HG03280 (cell line): ENCODE data around the gene MICAL2.

Experiments used
- ATAC-seq: cut with Tn5 transposase; IDR thresholded peaks from one replicate; pipeline ENCODE4 v1.9.1; 2021; ENCODE audit warnings: mild to moderate bottlenecking, moderate library complexity; ENCODE audit not compliant: unreplicated experiment

MICAL2 gene

DNA sequence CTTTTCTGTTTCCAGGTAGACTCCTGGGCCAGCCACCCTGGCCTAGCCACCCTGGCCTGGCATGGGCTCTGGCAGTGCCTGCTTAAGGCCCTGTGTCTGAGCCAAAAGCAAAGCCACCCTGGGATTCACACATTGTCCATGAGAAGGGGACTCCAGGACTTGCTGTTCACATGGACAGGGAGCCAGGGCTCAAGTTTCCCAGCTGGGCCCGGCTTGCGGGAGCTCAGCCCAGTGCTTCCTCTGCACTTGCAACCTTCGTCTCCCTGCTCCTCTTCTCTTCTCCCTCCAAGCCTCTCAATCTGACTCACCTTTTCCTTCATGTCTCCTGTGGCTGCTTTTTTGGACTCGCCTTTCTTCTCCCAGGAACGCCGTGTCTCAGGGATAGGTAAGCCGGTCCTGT lies 130.3 kb downstream of the MICAL2 start:
- ATAC-seq, result no peak

DNA sequence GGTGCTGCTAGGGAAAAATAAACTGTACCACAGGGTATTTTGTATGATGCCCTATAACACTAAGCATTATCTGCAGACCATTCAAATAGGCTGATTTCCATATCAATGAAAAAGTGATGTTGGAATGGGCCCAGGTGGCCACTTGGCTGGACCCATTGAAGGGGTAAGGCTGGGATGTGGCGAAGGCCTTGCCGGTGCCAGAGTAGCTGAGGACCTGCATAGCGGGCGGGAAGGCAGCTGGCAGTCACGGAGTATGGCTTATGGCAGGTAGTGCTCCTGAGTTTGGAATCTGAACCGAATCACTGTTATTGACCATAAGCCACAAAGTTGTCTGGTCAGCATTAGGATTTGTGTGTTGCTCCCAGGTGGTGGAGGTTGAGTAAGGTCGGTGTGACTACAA lies 131.0 kb downstream of the MICAL2 start:
- no peak for ATAC-seq

DNA sequence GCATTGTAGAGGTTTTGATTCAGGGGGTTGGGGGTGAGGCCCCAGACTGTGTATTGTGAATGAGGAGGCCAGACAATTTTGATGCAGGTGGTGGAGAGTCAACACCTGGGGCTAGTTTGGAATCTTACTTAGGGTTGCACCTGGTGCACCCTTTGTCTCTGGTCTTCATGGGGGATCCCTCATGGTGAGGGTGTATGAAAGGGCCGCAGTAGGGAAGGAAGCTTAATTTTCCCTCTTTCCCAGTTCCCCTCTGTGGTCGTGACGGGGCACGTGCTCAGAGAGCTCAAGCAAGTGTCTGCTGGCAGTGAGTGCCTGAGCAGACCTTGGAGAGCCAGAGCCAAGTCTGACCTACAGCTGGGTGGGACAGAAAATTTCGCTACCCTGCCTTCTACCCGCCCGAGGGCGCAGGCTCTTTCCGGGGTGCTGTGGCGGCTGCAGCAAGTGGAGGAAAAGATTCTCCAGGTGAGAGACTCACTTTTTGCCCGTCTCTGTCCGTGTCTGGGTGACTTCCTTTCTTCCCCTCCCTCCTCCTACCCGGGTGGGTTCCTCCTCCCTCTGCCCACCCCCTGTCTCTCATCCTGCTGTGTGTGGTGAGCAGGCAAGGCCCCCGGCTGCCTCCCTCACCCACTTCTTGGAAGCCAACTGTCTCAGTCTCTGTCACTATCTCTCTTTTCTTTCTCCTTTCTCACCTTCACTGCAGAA lies 131.7 kb downstream of the MICAL2 start:
- no peak for ATAC-seq

DNA sequence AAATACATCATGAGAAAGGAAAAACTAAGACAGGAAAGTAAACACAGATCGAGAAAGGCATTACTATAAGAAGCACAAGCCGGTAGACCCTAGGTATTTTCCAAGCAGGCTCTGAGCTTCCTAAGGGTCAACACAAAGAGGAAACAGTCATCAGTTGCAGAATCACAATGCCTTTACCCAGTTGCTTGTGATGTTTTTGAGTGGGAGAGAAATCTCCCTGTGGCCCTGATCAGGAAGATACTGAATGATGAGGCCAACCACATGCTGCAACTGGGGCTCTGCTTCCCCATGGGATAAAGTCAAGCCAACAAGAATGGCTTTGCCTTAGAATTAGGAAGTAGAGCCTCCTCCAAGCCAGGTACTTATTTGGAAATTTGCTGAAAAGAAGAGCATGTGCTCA lies 132.6 kb downstream of the MICAL2 start:
- no peak for ATAC-seq

DNA sequence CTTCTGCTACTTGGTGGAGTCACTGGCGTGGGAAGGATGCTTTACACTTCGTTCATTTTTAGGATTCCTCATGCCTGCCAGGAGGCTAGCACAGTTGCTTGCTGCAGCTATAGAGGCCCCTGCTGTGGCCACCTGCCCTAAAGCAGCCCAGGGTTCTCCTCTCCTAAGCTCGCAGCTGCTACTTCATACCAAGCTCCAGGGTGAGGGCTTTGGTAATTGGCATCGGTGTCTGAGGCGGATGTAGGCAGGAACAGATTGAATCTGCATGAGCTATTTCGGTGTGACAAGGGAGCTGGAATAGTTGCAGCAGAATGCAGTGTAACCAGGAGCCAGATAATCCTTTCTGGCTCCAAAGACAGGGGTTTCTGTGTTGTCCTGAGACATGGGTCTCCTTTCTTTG lies 133.1 kb downstream of the MICAL2 start:
- no peak for ATAC-seq

DNA sequence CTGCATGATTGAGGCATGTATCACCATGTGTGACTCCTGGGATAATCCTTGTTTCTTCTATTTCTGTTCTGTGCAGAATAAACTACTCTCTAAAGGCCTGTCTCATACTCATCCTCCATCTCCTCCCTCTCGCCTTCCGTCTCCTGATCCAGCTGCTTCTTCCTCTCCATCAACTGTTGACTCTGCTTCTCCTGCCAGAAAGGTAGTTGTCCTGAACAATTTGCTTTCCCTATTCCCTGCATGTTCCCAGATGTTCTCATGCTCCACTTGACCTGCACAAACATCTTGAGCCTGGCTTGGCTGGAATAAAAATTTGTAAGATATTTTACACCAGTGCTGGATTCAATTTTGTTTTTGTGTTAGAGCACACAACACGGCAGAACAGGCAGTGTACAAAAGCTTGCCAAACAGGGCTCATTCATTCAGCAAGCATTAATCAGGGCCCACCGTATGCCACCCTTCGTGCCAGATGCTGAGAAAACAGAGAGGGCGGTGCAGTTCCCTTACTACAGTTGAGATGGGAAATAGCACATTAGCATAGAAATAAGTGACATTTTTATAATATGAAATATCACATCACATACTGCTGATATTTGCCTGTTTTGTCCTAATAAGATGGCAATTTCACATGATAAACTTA lies 133.6 kb downstream of the MICAL2 start:
- no peak for ATAC-seq

DNA sequence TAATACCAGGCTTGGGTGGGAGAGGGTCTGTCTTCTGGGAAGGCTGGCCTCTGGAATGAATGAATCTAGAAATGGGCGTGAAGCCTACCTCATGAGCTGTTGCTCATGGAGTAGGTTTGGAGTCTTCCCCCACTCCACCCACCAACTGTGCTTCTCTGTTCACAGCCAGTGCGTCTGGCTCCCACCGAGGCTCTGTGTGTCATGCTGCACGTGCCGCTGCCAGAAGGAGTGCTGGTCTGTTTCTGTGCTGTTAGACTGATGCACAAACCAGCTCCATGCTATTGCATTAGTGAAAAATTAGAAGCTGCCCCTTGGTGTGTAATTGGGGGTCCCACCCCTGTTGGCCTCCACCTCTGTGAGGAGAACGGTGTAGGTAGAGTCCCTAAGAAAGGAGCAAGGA lies 134.7 kb downstream of the MICAL2 start:
- ATAC-seq, result no peak

DNA sequence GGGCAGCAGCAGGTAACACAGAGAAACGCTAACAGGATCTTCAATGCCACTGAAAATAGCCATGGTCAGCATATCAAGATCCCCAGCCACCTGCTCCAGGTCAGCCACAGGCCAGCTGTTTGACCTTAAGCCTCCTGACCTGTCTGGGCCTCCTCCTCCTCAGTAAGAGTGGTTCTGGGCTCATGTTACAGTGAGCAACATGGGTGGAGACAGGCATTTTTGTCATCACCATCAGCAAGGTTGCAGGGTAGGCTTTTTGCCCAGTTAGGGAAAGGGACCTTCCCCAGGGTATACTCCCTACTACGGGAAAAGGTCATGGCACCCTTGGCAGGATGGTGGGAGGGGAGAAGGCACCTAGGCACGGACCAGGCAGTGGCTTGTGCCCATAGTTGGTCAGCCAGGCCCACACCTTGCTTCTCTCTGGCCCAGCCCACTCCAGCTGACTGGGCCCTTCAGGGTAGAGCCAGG lies 135.2 kb downstream of the MICAL2 start:
- ATAC-seq, result no peak

DNA sequence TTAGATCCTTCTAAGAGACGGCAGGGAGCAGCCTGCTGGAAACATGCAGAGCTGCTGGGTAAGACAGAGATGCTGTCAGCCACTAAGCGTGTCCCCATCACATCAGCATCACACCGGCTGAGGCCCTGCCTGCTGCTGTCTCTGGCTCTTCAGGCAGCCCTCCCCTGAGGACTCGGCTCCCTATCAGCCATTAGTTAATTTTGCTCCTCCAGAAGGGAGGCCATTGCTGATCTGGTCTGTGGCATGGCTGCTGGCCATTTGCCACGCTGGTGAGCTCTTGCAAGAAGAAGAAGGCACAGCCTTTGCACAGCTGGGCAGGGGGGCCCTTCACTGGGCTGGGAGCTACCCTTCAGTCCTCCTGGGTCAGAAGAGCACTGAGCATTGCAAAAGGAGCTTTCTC lies 135.8 kb downstream of the MICAL2 start:
- ATAC-seq, result no peak

DNA sequence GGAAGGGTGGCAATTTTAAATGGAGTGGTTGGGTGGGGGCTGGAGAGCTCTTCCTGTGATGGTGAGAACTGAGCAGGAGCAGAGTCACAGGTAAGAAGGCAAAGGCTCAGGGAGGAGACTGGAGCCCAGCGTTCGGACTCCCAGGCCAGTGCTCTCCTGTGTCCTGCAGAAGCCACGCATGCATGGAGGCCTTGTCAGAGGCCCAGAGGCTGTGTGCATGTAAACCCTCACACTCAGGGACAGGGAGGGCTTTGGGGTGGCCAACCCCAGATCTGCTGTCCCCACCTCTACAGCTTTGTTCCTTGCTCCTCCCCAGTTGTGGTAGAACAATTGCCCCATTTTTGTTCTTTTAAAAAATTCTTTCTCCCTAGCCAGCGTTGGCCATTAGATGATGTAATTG lies 136.6 kb downstream of the MICAL2 start:
- no peak for ATAC-seq

DNA sequence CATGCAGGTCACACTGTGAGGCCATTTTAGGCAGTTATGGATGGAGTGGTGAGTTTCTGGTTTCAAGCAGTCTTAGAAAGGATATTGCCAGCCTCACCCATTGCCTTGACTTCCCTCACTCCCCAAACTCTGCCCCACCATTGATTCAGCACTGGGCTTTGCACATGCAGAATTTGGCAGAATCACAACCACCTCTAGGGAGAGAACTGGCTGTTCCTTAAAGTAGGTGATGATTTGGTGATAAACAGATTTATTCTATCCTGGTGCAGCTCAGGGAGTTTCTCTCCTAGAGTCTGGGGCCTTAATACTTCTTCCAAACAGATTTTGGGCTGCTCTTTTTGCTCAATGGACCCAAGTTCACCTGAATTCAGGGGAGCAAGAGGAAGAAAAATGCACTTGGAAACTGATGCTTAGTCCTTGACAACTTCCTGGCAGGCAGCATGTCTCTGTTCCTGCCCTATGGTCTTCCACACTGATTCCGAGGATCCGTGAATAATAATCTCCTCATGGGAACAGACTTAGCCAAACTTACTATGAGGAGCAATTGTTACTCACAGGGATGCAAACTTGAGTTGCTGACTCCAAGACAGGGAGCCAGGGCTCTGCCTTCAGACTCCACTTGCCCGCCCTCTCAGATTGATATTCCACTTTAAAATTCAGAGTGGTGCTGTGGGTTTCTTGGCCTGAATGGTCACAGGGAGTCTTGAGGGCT lies 137.3 kb downstream of the MICAL2 start:
- no peak for ATAC-seq

DNA sequence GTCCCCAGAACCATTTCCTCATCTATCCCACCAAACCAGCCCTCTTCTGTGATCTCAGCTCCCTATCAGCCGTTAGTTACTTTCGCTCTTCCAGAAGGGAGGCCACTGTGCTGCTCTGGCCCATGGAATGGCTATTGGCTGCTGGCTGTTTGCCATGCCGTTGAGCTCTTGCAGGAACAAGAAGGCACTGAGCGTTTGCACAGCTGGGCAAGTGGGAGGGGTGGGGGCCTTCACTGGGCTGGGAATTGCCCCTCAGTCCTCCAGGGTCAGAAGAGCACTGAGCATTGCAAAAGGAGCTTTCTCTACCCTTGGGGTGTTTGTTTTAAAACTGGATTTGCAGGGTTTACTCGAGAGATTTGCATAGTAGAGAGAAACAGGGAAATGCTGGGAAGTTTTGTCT lies 137.9 kb downstream of the MICAL2 start:
- no peak for ATAC-seq

DNA sequence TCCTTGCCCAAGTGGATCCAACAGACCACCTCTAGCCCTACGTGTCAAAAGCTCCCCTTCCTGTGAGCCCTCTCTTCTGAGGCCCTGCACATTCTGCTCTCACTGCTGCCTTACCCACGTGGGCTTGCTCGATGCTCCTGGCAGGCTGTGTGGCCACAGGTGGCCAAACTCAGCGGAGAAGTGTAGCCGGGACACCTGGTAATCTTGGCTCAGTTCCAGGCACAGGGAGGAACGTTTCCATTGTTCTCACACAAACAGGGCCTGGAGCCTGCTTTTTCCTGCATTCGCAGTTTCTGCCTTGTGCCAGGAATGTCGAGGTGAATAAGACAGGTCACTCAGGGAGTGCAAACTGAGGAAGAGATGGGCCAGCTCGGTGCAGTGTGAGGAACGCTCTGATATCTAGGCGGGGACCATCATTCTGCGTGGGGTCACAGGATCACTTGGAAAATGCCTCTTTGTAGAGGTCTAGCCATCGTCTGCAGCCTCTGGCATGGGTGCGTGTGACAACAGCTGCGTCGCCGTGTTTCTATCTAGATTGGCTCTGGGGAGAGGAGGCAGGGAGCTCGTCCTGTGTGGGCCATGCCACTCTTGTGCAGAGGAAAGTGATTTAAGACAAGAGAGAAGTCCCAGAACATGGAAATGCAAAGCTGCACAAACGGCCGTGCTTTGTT lies 139.3 kb downstream of the MICAL2 start:
- no peak for ATAC-seq

DNA sequence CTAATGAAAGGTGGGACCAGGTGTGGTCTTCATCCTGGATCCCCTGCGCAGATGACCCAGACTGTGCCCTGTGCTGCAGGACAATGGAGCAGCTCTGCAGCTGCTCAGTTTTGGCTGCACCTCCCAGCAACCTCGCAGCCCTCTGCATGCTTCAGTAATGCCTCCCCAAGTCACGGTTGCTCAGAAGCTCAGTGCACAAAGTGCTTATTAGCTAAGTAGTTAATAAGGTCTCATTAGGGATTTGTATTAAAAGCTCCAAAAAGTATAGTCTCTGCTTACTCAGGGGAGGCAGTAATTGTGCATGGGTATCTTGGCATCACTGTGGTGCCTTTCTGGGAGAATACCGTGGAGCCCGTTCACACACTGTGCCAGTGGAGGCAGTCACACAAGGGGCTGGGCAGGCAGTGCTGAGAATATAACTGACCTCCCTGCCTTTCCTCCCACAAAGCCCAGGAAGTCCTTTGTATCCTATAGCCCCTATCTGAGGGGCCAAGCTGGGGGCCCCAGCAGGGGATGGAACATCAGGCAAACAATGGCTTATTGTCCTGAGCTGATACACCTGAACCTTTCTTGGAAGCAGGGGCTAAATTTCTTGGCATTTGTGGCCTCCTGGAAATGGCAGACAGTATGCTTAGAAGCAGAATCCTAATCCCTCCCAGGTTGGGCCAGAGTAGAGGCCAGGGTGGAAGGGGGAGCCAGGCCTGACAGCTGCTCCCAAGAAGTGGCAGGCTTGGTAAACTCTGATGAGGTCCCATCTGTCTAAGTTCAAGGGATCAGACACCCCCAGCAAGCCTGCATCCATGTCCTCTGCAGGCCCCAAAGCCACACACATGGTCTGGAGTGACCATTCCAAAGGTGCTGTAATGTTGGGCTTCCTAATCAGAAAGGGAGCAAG lies 141.5 kb downstream of the MICAL2 start:
- ATAC-seq, result no peak

DNA sequence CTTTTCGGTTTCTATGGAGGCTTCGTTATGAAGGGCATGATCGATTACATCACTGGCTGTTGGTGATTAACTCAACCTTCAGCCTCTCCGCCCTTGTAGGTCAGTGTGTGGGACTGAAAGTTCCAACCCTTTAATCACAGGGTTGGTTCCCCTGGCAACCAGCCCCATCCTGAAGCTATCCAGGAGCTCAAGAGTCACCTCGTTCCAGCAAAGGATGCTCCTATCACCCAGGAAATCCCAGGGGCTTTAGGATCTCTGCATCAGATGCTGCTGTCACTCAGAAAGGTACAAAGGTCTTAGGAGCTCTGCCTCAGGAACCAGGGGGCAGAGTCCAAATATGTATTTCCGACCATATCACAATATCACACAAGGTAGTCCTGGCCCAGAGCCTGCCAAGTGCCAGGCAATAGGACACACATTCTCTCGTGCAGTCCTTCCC lies 143.5 kb downstream of the MICAL2 start:
- ATAC-seq, result no peak

DNA sequence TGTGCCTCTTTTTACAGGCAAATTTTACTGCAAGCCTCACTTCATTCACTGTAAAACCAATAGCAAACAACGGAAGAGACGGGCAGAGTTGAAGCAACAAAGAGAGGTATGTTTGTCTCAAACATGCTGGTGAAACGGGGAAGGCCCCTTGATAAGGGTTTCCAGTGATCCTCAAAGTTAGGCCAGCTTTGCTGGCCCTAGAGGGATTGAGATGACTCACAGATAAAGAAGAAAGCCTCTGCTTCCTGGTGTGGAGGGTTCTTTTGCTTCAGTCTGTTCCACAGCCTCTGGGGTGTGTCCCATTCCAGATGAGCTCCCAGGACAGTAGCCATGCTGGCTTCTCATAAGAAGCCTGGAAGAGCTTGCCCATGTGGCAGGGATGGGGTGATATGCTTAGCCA lies 148.1 kb downstream of the MICAL2 start:
- no peak for ATAC-seq

DNA sequence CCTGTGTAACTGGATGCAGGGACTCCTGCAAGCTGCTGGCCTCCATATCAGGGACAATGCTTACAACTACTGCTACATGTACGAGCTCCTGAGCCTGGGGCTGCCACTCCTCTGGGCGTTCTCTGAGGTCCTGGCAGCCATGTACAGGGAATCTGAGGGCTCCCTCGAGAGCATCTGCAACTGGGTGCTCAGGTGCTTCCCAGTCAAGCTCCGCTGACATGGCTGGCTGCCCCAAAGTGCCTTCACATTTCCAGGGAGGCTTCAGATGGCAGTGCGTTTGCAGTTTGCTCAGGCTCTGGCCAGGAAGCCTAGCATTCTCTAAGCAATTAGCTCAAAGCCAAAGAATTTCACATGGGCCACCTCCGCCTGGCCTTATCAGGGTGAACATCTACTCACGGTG lies 149.6 kb downstream of the MICAL2 start:
- no peak for ATAC-seq

DNA sequence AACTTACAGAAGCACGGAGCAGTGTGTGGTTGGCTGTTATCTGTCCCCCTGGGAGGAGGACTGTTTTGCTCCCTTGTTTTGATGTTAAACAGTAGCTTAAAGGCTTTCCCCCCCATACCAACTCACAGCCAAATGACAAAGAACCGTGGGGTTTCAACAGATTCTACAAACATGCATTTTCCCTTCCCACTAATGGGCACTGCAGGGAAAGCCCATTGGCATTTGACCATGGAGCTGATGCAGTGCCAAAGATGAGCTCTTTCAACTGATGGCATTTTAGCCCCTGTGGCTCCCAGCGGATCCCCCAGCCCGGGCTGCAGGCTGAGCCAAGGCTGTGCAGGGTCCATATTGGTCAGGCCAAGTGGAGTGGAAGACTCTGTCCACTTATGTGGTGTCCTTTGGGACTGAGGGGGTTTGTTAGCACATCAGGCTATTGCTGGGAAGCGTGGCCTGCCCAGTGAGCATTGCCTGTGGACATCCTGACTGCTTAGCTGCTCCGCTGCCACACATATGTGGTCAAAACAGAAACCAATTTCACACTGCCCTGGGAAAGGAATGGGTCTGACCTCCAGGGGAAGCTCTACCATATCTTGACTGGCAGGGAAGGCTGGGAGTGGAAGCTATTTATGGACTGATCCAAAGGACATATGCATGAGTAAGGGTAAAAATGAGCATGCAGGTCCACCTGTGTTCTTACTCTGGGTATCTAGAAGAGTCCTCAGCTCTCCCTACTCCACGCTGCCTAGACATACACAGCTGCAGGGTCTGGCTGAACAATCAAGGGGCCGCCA lies 150.5 kb downstream of the MICAL2 start:
- no peak for ATAC-seq

DNA sequence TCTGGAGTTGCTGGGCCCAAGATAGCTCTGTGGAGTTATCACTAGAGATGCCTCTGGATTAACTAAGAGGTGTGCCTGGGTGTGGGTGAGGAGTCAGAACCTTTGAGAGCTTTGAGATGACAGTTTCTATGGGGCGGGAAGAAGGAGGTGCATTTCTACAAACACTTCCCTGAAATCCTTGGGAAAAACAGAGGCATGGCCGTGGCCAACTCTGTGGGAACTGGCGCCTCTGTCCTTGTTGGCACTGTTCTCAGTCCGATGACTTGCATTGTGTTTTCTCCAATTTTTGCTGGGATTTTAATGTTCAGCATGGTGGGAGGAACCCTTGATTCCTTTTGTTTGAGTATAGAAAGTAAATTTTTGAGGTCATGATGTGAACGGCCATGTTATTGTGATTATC lies 151.2 kb downstream of the MICAL2 start:
- no peak for ATAC-seq
